Measurements from ENCODE around the gene EFCAB11.

The EFCAB11 gene

GRCh38 chr14:89803542-89803941 is 151.0 kb downstream of the EFCAB11 start:
- TF ChIP-seq NFIC (IDR thresholded peaks at IDR 0.05): no peak
- no peak for TF ChIP-seq MAX (IDR thresholded peaks at IDR 0.05)
- TF ChIP-seq CEBPB (IDR thresholded peaks at IDR 0.05): no peak
- TF ChIP-seq TCF12 (IDR thresholded peaks at IDR 0.05; ENCODE audit: low read depth): no peak
- TF ChIP-seq REST (IDR thresholded peaks at IDR 0.05; ENCODE audit: low read depth): no peak
- no peak for TF ChIP-seq ZBTB7A (IDR thresholded peaks at IDR 0.05; ENCODE audit: low read depth)
- no peak for TF ChIP-seq USF1 (IDR thresholded peaks at IDR 0.05)
- no peak for TF ChIP-seq TAF1 (IDR thresholded peaks at IDR 0.05; ENCODE audit: low read depth)
- TF ChIP-seq CREB1 (IDR thresholded peaks at IDR 0.05; ENCODE audit: low read depth): no peak
- no peak for TF ChIP-seq RAD21 (IDR thresholded peaks at IDR 0.05; ENCODE audit: low read depth)
- no peak for TF ChIP-seq EGR1 (IDR thresholded peaks at IDR 0.05)
- no peak for TF ChIP-seq FOXM1 (IDR thresholded peaks at IDR 0.05; ENCODE audit: borderline replicate concordance, low read depth)
- no peak for TF ChIP-seq TEAD4 (IDR thresholded peaks at IDR 0.05)
- no peak for TF ChIP-seq YY1 (IDR thresholded peaks at IDR 0.05; ENCODE audit: low read depth)
- no peak for TF ChIP-seq EP300 (IDR thresholded peaks at IDR 0.05; ENCODE audit: borderline replicate concordance)

GRCh38 chr14:89801136-89801535 is 153.4 kb downstream of the EFCAB11 start:
- TF ChIP-seq NFIC (IDR thresholded peaks at IDR 0.05) (no peak), FOXM1 (IDR thresholded peaks at IDR 0.05; ENCODE audit: borderline replicate concordance, low read depth) (no peak), REST (IDR thresholded peaks at IDR 0.05; ENCODE audit: low read depth) (no peak), ZBTB7A (IDR thresholded peaks at IDR 0.05; ENCODE audit: low read depth) (no peak), USF1 (IDR thresholded peaks at IDR 0.05) (no peak), MAX (IDR thresholded peaks at IDR 0.05) (no peak), TEAD4 (IDR thresholded peaks at IDR 0.05) (no peak), EGR1 (IDR thresholded peaks at IDR 0.05) (no peak), TCF12 (IDR thresholded peaks at IDR 0.05; ENCODE audit: low read depth) (no peak), EP300 (IDR thresholded peaks at IDR 0.05; ENCODE audit: borderline replicate concordance) (no peak), RAD21 (IDR thresholded peaks at IDR 0.05; ENCODE audit: low read depth) (no peak), YY1 (IDR thresholded peaks at IDR 0.05; ENCODE audit: low read depth) (no peak), CREB1 (IDR thresholded peaks at IDR 0.05; ENCODE audit: low read depth) (no peak), CEBPB (IDR thresholded peaks at IDR 0.05) (no peak), TAF1 (IDR thresholded peaks at IDR 0.05; ENCODE audit: low read depth) (no peak)

- TF ChIP-seq EGR1 (IDR thresholded peaks at IDR 0.05) (no peak), YY1 (IDR thresholded peaks at IDR 0.05; ENCODE audit: low read depth) (no peak), REST (IDR thresholded peaks at IDR 0.05; ENCODE audit: low read depth) (no peak), CREB1 (IDR thresholded peaks at IDR 0.05; ENCODE audit: low read depth) (no peak), MAX (IDR thresholded peaks at IDR 0.05) (no peak), TAF1 (IDR thresholded peaks at IDR 0.05; ENCODE audit: low read depth) (no peak)
These were observed 156.2 kb downstream of the EFCAB11 start for GRCh38 chr14:89798212-89798773.

GRCh38 chr14:89797148-89797547 is 157.4 kb downstream of the EFCAB11 start:
- TF ChIP-seq REST (IDR thresholded peaks at IDR 0.05; ENCODE audit: low read depth) (no peak), TAF1 (IDR thresholded peaks at IDR 0.05; ENCODE audit: low read depth) (no peak), YY1 (IDR thresholded peaks at IDR 0.05; ENCODE audit: low read depth) (no peak), CEBPB (IDR thresholded peaks at IDR 0.05) (no peak), NFIC (IDR thresholded peaks at IDR 0.05) (no peak), TEAD4 (IDR thresholded peaks at IDR 0.05) (no peak), EGR1 (IDR thresholded peaks at IDR 0.05) (no peak), EP300 (IDR thresholded peaks at IDR 0.05; ENCODE audit: borderline replicate concordance) (no peak), FOXM1 (IDR thresholded peaks at IDR 0.05; ENCODE audit: borderline replicate concordance, low read depth) (no peak), TCF12 (IDR thresholded peaks at IDR 0.05; ENCODE audit: low read depth) (no peak), MAX (IDR thresholded peaks at IDR 0.05) (no peak), ZBTB7A (IDR thresholded peaks at IDR 0.05; ENCODE audit: low read depth) (no peak), USF1 (IDR thresholded peaks at IDR 0.05) (no peak), RAD21 (IDR thresholded peaks at IDR 0.05; ENCODE audit: low read depth) (no peak), CREB1 (IDR thresholded peaks at IDR 0.05; ENCODE audit: low read depth) (no peak)
